Skeletal muscle satellite cell (primary cell): ENCODE measurements around the gene DNAJA3.

Source experiments
- H3K27me3 ChIP-seq: 2 replicates; pipeline ENCODE4 v1.7.0; 2013; ENCODE audit warnings: low read length; ENCODE audit not compliant: control insufficient read depth, insufficient read depth
- H3K36me3 ChIP-seq: 2 replicates; pipeline ENCODE4 v1.7.0; 2013; ENCODE audit warnings: mild to moderate bottlenecking, control low read depth, low read length; ENCODE audit not compliant: insufficient read depth
- H3K4me1 ChIP-seq: 2 replicates; pipeline ENCODE4 v1.7.0; 2013; ENCODE audit warnings: low read length; ENCODE audit not compliant: control insufficient read depth, insufficient read depth
- H3K4me2 ChIP-seq: 2 replicates; pipeline ENCODE4 v1.7.0; 2013; ENCODE audit warnings: mild to moderate bottlenecking, low read length
- H3K4me3 ChIP-seq: 2 replicates; pipeline ENCODE4 v1.7.0; 2013; ENCODE audit warnings: low read length
- H3K9ac ChIP-seq: 2 replicates; pipeline ENCODE4 v1.7.0; 2013; ENCODE audit warnings: mild to moderate bottlenecking, low read depth, low read length, moderate library complexity
- H3K9me3 ChIP-seq: replicated peaks from 2 replicates; pipeline ENCODE4 v1.7.0; 2013; ENCODE audit warnings: mild to moderate bottlenecking, control low read depth, low read length

Gene DNAJA3

GRCh38 chr16:4403133-4403949 is 22.3 kb upstream of the DNAJA3 start:
- no peaks in the 10 kb centered on the region for H3K9me3 ChIP-seq
- peaks cover 30% of the 10 kb centered on the region for H3K36me3 ChIP-seq
- no peak overlapping the region for H3K4me2 ChIP-seq
- no peaks in the 10 kb centered on the region for H3K27me3 ChIP-seq
- no peak overlapping the region for H3K9ac ChIP-seq
- peaks cover 12% of the 10 kb centered on the region for H3K4me1 ChIP-seq
- H3K4me3 ChIP-seq, result no peak overlapping the region

GRCh38 chr16:4404247-4404966 is 21.3 kb upstream of the DNAJA3 start:
- Histone ChIP-seq H3K4me1 (peaks cover 13% of the 10 kb centered on the region), H3K36me3 (peaks cover 26% of the 10 kb centered on the region), H3K9ac (no peak overlapping the region), H3K27me3 (no peaks in the 10 kb centered on the region), H3K4me3 (no peak overlapping the region), H3K9me3 (no peaks in the 10 kb centered on the region), H3K4me2 (no peak overlapping the region)

GRCh38 chr16:4404967-4405696 is 20.5 kb upstream of the DNAJA3 start:
- no peaks in the 10 kb centered on the region for H3K9me3 ChIP-seq
- peaks cover 26% of the 10 kb centered on the region for H3K36me3 ChIP-seq
- H3K4me3 ChIP-seq, result no peak overlapping the region
- no peak overlapping the region for H3K9ac ChIP-seq
- no peak overlapping the region for H3K4me2 ChIP-seq
- peaks cover 13% of the 10 kb centered on the region for H3K4me1 ChIP-seq
- H3K27me3 ChIP-seq, result no peaks in the 10 kb centered on the region

GRCh38 chr16:4407543-4408322 is 17.9 kb upstream of the DNAJA3 start:
- H3K4me2 ChIP-seq, result no peak overlapping the region
- H3K9me3 ChIP-seq, result no peaks in the 10 kb centered on the region
- no peak overlapping the region for H3K9ac ChIP-seq
- peaks cover 32% of the 10 kb centered on the region for H3K4me1 ChIP-seq
- no peak overlapping the region for H3K4me3 ChIP-seq
- no peaks in the 10 kb centered on the region for H3K27me3 ChIP-seq
- H3K36me3 ChIP-seq, result peaks cover 30% of the 10 kb centered on the region

- no peak overlapping the region for H3K9ac ChIP-seq
- no peaks in the 10 kb centered on the region for H3K9me3 ChIP-seq
- H3K36me3 ChIP-seq, result peaks cover 30% of the 10 kb centered on the region
- H3K4me1 ChIP-seq, result peaks cover 32% of the 10 kb centered on the region
- H3K4me2 ChIP-seq, result no peak overlapping the region
- no peaks in the 10 kb centered on the region for H3K27me3 ChIP-seq
- no peak overlapping the region for H3K4me3 ChIP-seq
Measured at GRCh38 chr16:4408323-4408690, 17.4 kb upstream of the DNAJA3 start.

- Histone ChIP-seq H3K36me3 (peaks cover 26% of the 10 kb centered on the region), H3K4me1 (peaks cover 32% of the 10 kb centered on the region), H3K27me3 (no peaks in the 10 kb centered on the region), H3K4me3 (no peak overlapping the region), H3K9me3 (no peaks in the 10 kb centered on the region), H3K9ac (no peak overlapping the region), H3K4me2 (no peak overlapping the region)
Measured at GRCh38 chr16:4409081-4409932, 16.4 kb upstream of the DNAJA3 start.

- H3K27me3 ChIP-seq, result no peaks in the 10 kb centered on the region
- H3K4me3 ChIP-seq, result no peak overlapping the region
- peaks cover 41% of the 10 kb centered on the region for H3K4me1 ChIP-seq
Measured at GRCh38 chr16:4410335-4411075, 15.2 kb upstream of the DNAJA3 start.

GRCh38 chr16:4411684-4412083 is 14.0 kb upstream of the DNAJA3 start:
- Histone ChIP-seq H3K4me3 (no peak overlapping the region), H3K9me3 (no peaks in the 10 kb centered on the region), H3K9ac (peak overlapping the region; percentile 28), H3K4me1 (peaks cover 43% of the 10 kb centered on the region), H3K4me2 (no peak overlapping the region), H3K27me3 (no peaks in the 10 kb centered on the region), H3K36me3 (peaks cover 20% of the 10 kb centered on the region)

More at GRCh38 chr16:4410335-4411075, 15.2 kb upstream of the DNAJA3 start:
- H3K9me3 ChIP-seq, result no peaks in the 10 kb centered on the region
- H3K4me2 ChIP-seq, result peak overlapping the region; percentile 13
- H3K9ac ChIP-seq, result no peak overlapping the region
- peaks cover 20% of the 10 kb centered on the region for H3K36me3 ChIP-seq

- peaks cover 47% of the 10 kb centered on the region for H3K4me1 ChIP-seq
- H3K4me2 ChIP-seq, result no peak overlapping the region
- H3K9ac ChIP-seq, result peak overlapping the region; percentile 28
- H3K36me3 ChIP-seq, result peaks cover 20% of the 10 kb centered on the region
- H3K9me3 ChIP-seq, result no peaks in the 10 kb centered on the region
- no peaks in the 10 kb centered on the region for H3K27me3 ChIP-seq
- no peak overlapping the region for H3K4me3 ChIP-seq
Measured at GRCh38 chr16:4412159-4412558, 13.5 kb upstream of the DNAJA3 start.

- Histone ChIP-seq H3K9ac (no peak overlapping the region), H3K36me3 (peaks cover 13% of the 10 kb centered on the region), H3K4me2 (no peak overlapping the region), H3K27me3 (no peaks in the 10 kb centered on the region), H3K9me3 (no peaks in the 10 kb centered on the region), H3K4me3 (no peak overlapping the region), H3K4me1 (peaks cover 44% of the 10 kb centered on the region)
Measured at GRCh38 chr16:4412854-4413253, 12.8 kb upstream of the DNAJA3 start.
